IMR-90 (cell line): Measurements from ENCODE around the gene GPR62. TPM values are rescaled to one million over a fixed set of nuclear protein-coding genes. Genes with fewer than 3 reads are reported as not detected.

Source experiments
- ATAC-seq: fragments of 200-7000 bp; cut with Tn5 transposase; 2 replicates; pipeline ENCODE4 v1.9.1; 2020; ENCODE audit warnings: low read depth, mild to moderate bottlenecking, moderate library complexity
- BruUV-seq: library from RNA; stranded (reverse); fragments of 400-500 nt; replicated peaks from 2 replicates; lab custom pipeline; 2021; lab: Mats Ljungman, UMichigan
- CTCF ChIA-PET: fragments of 300-600 bp; formaldehyde crosslinking; extraction: SDS; loops from one replicate; lab custom pipeline; 2021; ENCODE audit warnings: antibody characterized with exemption; lab: Yijun Ruan, JAX
- POLR2A ChIA-PET: fragments of 300-600 bp; sonication (Branson Sonifier 250); formaldehyde crosslinking; loops from one replicate; lab custom pipeline; 2022; ENCODE audit warnings: antibody characterized with exemption; ENCODE audit not compliant: unreplicated experiment; lab: Charles Lee
- DNase-seq: peaks from one replicate; pipeline ENCODE4 v3.0.0; 2013
- H2AFZ ChIP-seq: replicated peaks from 2 replicates; pipeline ENCODE3; 2013; ENCODE audit warnings: low read length, mild to moderate bottlenecking; ENCODE audit not compliant: poor library complexity
- H2AK5ac ChIP-seq: 2 replicates; pipeline ENCODE4 v1.6.1; 2013; ENCODE audit warnings: low read depth, low read length, inconsistent platforms
- H2AK9ac ChIP-seq: replicated peaks from 2 replicates; pipeline ENCODE3; 2013; ENCODE audit warnings: mild to moderate bottlenecking, low read depth, low read length, moderate library complexity; ENCODE audit not compliant: poor library complexity
- H2BK120ac ChIP-seq: 2 replicates; pipeline ENCODE4 v1.6.1; 2013; ENCODE audit warnings: low read depth, low read length, inconsistent platforms
- H2BK15ac ChIP-seq: 3 replicates; pipeline ENCODE4 v1.6.1; 2013; ENCODE audit warnings: low read depth, low read length, inconsistent platforms
- H2BK20ac ChIP-seq: 2 replicates; pipeline ENCODE4 v1.6.1; 2013; ENCODE audit warnings: low read depth, mild to moderate bottlenecking, inconsistent platforms, low read length, moderate library complexity
- H2BK5ac ChIP-seq: 2 replicates; pipeline ENCODE4 v1.6.1; 2013; ENCODE audit warnings: mild to moderate bottlenecking, low read depth, low read length, inconsistent platforms; ENCODE audit not compliant: poor library complexity, severe bottlenecking
- H3K14ac ChIP-seq: replicated peaks from 2 replicates; pipeline ENCODE4 v1.6.1; 2013; ENCODE audit warnings: low read depth, low read length, inconsistent platforms
- H3K18ac ChIP-seq: 2 replicates; pipeline ENCODE4 v1.6.1; 2013; ENCODE audit warnings: low read depth, low read length, control low read depth
- H3K23ac ChIP-seq: 2 replicates; pipeline ENCODE4 v1.6.1; 2013; ENCODE audit warnings: low read depth, low read length, inconsistent platforms
- H3K27ac ChIP-seq: 2 replicates; pipeline ENCODE4 v1.5.1; 2013; ENCODE audit warnings: mild to moderate bottlenecking, control low read depth, low read length; ENCODE audit not compliant: insufficient read depth
- H3K27me3 ChIP-seq: 2 replicates; pipeline ENCODE4 v1.6.1; 2013; ENCODE audit warnings: low read length; ENCODE audit not compliant: control insufficient read depth, insufficient read depth
- H3K36me3 ChIP-seq: 2 replicates; pipeline ENCODE4 v1.6.1; 2013; ENCODE audit warnings: low read length, mixed read lengths; ENCODE audit not compliant: control insufficient read depth, insufficient read depth
- H3K4ac ChIP-seq: 2 replicates; pipeline ENCODE4 v1.6.1; 2013; ENCODE audit warnings: low read depth, low read length, inconsistent platforms
- H3K4me1 ChIP-seq: 2 replicates; pipeline ENCODE4 v1.6.1; 2013; ENCODE audit warnings: low read length, mixed read lengths; ENCODE audit not compliant: control insufficient read depth, insufficient read depth
- H3K4me2 ChIP-seq: 2 replicates; pipeline ENCODE4 v1.6.1; 2013; ENCODE audit warnings: low read depth, mild to moderate bottlenecking, control low read depth, low read length, moderate library complexity
- H3K4me3 ChIP-seq: 2 replicates; pipeline ENCODE4 v1.5.1; 2013; ENCODE audit warnings: low read depth, mild to moderate bottlenecking, control low read depth, low read length, moderate library complexity; ENCODE audit not compliant: insufficient read depth
- H3K56ac ChIP-seq: 2 replicates; pipeline ENCODE4 v1.6.1; 2013; ENCODE audit warnings: low read length, inconsistent platforms; ENCODE audit not compliant: insufficient read depth; ENCODE audit errors: extremely low read depth
- H3K79me1 ChIP-seq, 2 experiments: 2 replicates each; pipeline ENCODE4 v1.6.1; 2013; ENCODE audit warnings: low read length in 2 of 2, inconsistent platforms in 1 of 2, low read depth in 1 of 2
- H3K9ac ChIP-seq: 2 replicates; pipeline ENCODE4 v1.6.1; 2013; ENCODE audit warnings: low read depth, low read length, control low read depth
- H3K9me1 ChIP-seq: 2 replicates; pipeline ENCODE4 v1.6.1; 2013; ENCODE audit warnings: low read length, inconsistent platforms; ENCODE audit not compliant: insufficient read depth
- H3K9me3 ChIP-seq: 2 replicates; pipeline ENCODE4 v1.6.1; 2013; ENCODE audit warnings: low read length; ENCODE audit not compliant: control insufficient read depth, insufficient read depth
- H4K20me1 ChIP-seq: 2 replicates; pipeline ENCODE4 v1.6.1; 2013; ENCODE audit warnings: low read length, inconsistent platforms; ENCODE audit not compliant: insufficient read depth
- H4K5ac ChIP-seq: 2 replicates; pipeline ENCODE4 v1.6.1; 2013; ENCODE audit warnings: mild to moderate bottlenecking, low read depth, low read length, control low read depth
- H4K8ac ChIP-seq, 2 experiments: 2 replicates each; pipeline ENCODE4 v1.6.1; 2013; ENCODE audit warnings: low read depth in 2 of 2, low read length in 2 of 2, control low read depth in 1 of 2, inconsistent platforms in 1 of 2
- H4K91ac ChIP-seq: 2 replicates; pipeline ENCODE4 v1.6.1; 2013; ENCODE audit warnings: low read depth, low read length, inconsistent platforms; ENCODE audit not compliant: insufficient read depth
- SMC3 ChIP-seq: fragments of 150-350 bp; IDR thresholded peaks from 2 replicates; pipeline ENCODE4 v1.6.1; 2016; ENCODE audit warnings: low read depth, mild to moderate bottlenecking, antibody characterized with exemption, low read length, moderate library complexity
- WGBS, 2 experiments: methylation state at CpG; one replicate each; pipeline versions ENCODE4 v1.1.5 to v1.1.7; 2013; ENCODE audit warnings: missing lambda C conversion rate in 2 of 2; ENCODE audit not compliant: insufficient read length in 1 of 2; ENCODE audit errors: extremely low coverage in 2 of 2; 5-methylcytosine and 5-hydroxymethylcytosine counted together
- dilution Hi-C: fragments of 300-500 bp; cut with HindIII; formaldehyde crosslinking; loops from one replicate; pipeline ENCODE4 v1.14.3; 2018; ENCODE audit warnings: low sequenced_read_pairs; ENCODE audit not compliant: unreplicated experiment
- in situ Hi-C: fragments of 300-500 bp; cut with MboI; formaldehyde crosslinking; loops from 3 replicates; pipeline ENCODE4 v1.14.3; 2019; ENCODE audit warnings: low sequenced_read_pairs, inconsistent platforms, mixed read lengths
- intact Hi-C: fragments of 100-400 bp; cut with micrococcal nuclease; formaldehyde crosslinking; loops from 2 replicates; pipeline ENCODE4 v1.10.0; 2022
- polyA plus RNA-seq, 3 experiments: library from polyadenylated mRNA; depleted of rRNA; stranded (reverse); fragments of >200 nt; gene quantifications; 2 replicates each; pipeline ENCODE4 v1.2.3, GENCODE V29; 2012; ENCODE audit warnings: low replicate concordance in 1 of 3
- total RNA-seq: library from RNA; depleted of rRNA; stranded (reverse); fragments of >200 nt; gene quantifications from 2 replicates; pipeline ENCODE4 v1.2.3, GENCODE V29; 2012

Gene GPR62
- total and polyA plus RNA-seq, 2 of the 4 experiments (the other 2 are of a cell fraction) = under 0.01 TPM; not detected in 1

GRCh38 chr3:51986010-51986947 lies 31.1 kb downstream of the GPR62 start:
- no peak overlapping the region for H2BK5ac ChIP-seq
- H2AK5ac ChIP-seq = no peak overlapping the region
- intact Hi-C loops = no loop called here
- H3K14ac ChIP-seq = no peak overlapping the region
- in situ Hi-C loops = no loop called here
- peaks cover 4% of the 10 kb centered on the region for H4K20me1 ChIP-seq
- peaks cover 10% of the 10 kb centered on the region for H3K9me1 ChIP-seq
- no peaks in the 10 kb centered on the region for H3K27me3 ChIP-seq
- POLR2A ChIA-PET = interaction anchor here (1.0 kb wide), 1 partner anchor 10 kb away, joined by 6 read pairs; the partner anchor contains the start of gene RPL29
- no peak for DNase-seq
- H3K36me3 ChIP-seq = peaks cover 3% of the 10 kb centered on the region; the same call in 1 of the 2 replicates
- no peak for TF ChIP-seq SMC3
- dilution Hi-C loops = no loop called here
- H3K23ac ChIP-seq = no peak overlapping the region
- CTCF ChIA-PET = no interaction called here
- H3K4me1 ChIP-seq = peaks cover 17% of the 10 kb centered on the region
- ATAC-seq = no peak
- no peak overlapping the region for H2AFZ ChIP-seq
- H3K9ac ChIP-seq = no peak overlapping the region
- H3K4ac ChIP-seq = no peak overlapping the region
- H2BK15ac ChIP-seq = no peak overlapping the region
- H2BK120ac ChIP-seq = no peak overlapping the region
- H3K4me2 ChIP-seq = no peak overlapping the region
- no peak overlapping the region for H3K18ac ChIP-seq
- H3K27ac ChIP-seq = no peak overlapping the region
- H3K56ac ChIP-seq = no peak overlapping the region
- no peak overlapping the region for H2BK20ac ChIP-seq
- H4K8ac ChIP-seq = no peak overlapping the region
- no peak overlapping the region for H2AK9ac ChIP-seq
- H4K91ac ChIP-seq = no peak overlapping the region
- WGBS, 2 experiments = 100% methylated on average over 2 of the region's 12 CpGs; no CpG with 5 or more reads in 1 of the 2 experiments
- H3K4me3 ChIP-seq = no peak overlapping the region
- no TSS peak for BruUV-seq
- no peak overlapping the region for H4K5ac ChIP-seq
- no peaks in the 10 kb centered on the region for H3K9me3 ChIP-seq
- H3K79me1 ChIP-seq = peaks cover 5 to 46% of the 10 kb centered on the region in 2 experiments; a peak in 3 of 4 replicates
